Measurements from ENCODE around the gene DOCK2. TPM values are rescaled to one million over a fixed set of nuclear protein-coding genes. Genes with fewer than 3 reads are reported as not detected.
A peak's percentile ranks its signal among the peaks of the same experiment; 100 is the strongest.

DOCK2 gene
- polyA plus RNA-seq, 3 donors: 57.5 to 178 (median 115) TPM

GRCh38 chr5:169880012-169880663 lies 243.1 kb downstream of the DOCK2 start:
- Mint-ChIP-seq H3K4me1 (peaks cover 86% of the 10 kb centered on the region), H3K27me3 (ENCODE audit: low read depth in 3 of 3) (no peaks in the 10 kb centered on the region), H3K4me3 (peak overlapping the region; percentile 13 to 62), H3K27ac (peak overlapping the region; percentile 81 to 95 (median 91)), H3K9me3 (no peaks in the 10 kb centered on the region), H3K36me3 (peaks cover 38 to 48% of the 10 kb centered on the region in 2 donors)
- H3K36me3 ChIP-seq (replicated peaks in 1 of 2; ENCODE audit: control insufficient read depth in 1 of 2, insufficient read depth in 2 of 2, low read length in 2 of 2): peaks cover 10 to 21% of the 10 kb centered on the region in 2 donors
- peak overlapping the region; percentile 60 to 87 for H3K27ac ChIP-seq (ENCODE audit: low read depth in 1 of 2, low read length in 2 of 2)
- H2AFZ ChIP-seq (ENCODE audit: insufficient read depth, low read depth, low read length, poor library complexity, severe bottlenecking): peak overlapping the region; percentile 18
- H3K4me2 ChIP-seq (replicated peaks; ENCODE audit: extremely low read depth, low read length, poor library complexity, severe bottlenecking): peak overlapping the region; percentile 53
- peak in 2 of 3 donors; percentile 41 to 48 for DNase-seq
- H3K27me3 ChIP-seq (ENCODE audit: control insufficient read depth in 2 of 2, insufficient read depth in 2 of 2, low read length in 2 of 2): no peaks in the 10 kb centered on the region
- WGBS (ENCODE audit: insufficient coverage): 0% methylated on average over 2 of the region's 4 CpGs
- peaks cover 53% of the 10 kb centered on the region for H4K20me1 ChIP-seq (ENCODE audit: insufficient read depth, low read length)
- intact Hi-C loops (cut with micrococcal nuclease): no loop called here
- no peaks in the 10 kb centered on the region for H3K9me3 ChIP-seq (replicated peaks in 1 of 2; ENCODE audit: control insufficient read depth in 1 of 2, insufficient read depth in 1 of 2, low read length in 2 of 2)
- no peak for TF ChIP-seq CTCF (IDR thresholded peaks at IDR 0.05)
- peak overlapping the region; percentile 47 for H3K9ac ChIP-seq (ENCODE audit: insufficient read depth, low read length, poor library complexity, severe bottlenecking)
- H3K4me1 ChIP-seq (ENCODE audit: control insufficient read depth in 1 of 2, insufficient read depth in 2 of 2, low read length in 2 of 2): peaks cover 77 to 82% of the 10 kb centered on the region in 2 donors
- H3K79me2 ChIP-seq (ENCODE audit: insufficient read depth, low read length): peaks cover 87% of the 10 kb centered on the region
- peak overlapping the region in 2 of 3 experiments; percentile 19 to 42 for H3K4me3 ChIP-seq (replicated peaks in 1 of 3; ENCODE audit: low read depth in 2 of 3, low read length in 3 of 3)

- peaks cover 42 to 54% of the 10 kb centered on the region in 2 donors for H3K36me3 Mint-ChIP-seq
- peak overlapping the region in 1 of 3 experiments; percentile 42 for H3K4me3 ChIP-seq (replicated peaks in 1 of 3; ENCODE audit: low read depth in 2 of 3, low read length in 3 of 3)
- peak overlapping the region; percentile 81 to 95 (median 91) for H3K27ac Mint-ChIP-seq
These were observed 243.7 kb downstream of the DOCK2 start for GRCh38 chr5:169880785-169881184.

More at GRCh38 chr5:169880785-169881184, 243.7 kb downstream of the DOCK2 start:
- Histone ChIP-seq H2AFZ (ENCODE audit: insufficient read depth, low read depth, low read length, poor library complexity, severe bottlenecking) (peak overlapping the region; percentile 18), H3K79me2 (ENCODE audit: insufficient read depth, low read length) (peaks cover 89% of the 10 kb centered on the region), H3K27me3 (ENCODE audit: control insufficient read depth in 2 of 2, insufficient read depth in 2 of 2, low read length in 2 of 2) (no peaks in the 10 kb centered on the region), H3K9me3 (replicated peaks in 1 of 2; ENCODE audit: control insufficient read depth in 1 of 2, insufficient read depth in 1 of 2, low read length in 2 of 2) (no peaks in the 10 kb centered on the region), H3K27ac (ENCODE audit: low read depth in 1 of 2, low read length in 2 of 2) (peak overlapping the region; percentile 9 to 87), H3K4me1 (ENCODE audit: control insufficient read depth in 1 of 2, insufficient read depth in 2 of 2, low read length in 2 of 2) (peaks cover 71 to 76% of the 10 kb centered on the region in 2 donors), H4K20me1 (ENCODE audit: insufficient read depth, low read length) (peaks cover 57% of the 10 kb centered on the region), H3K4me2 (replicated peaks; ENCODE audit: extremely low read depth, low read length, poor library complexity, severe bottlenecking) (peak overlapping the region; percentile 53), H3K36me3 (replicated peaks in 1 of 2; ENCODE audit: control insufficient read depth in 1 of 2, insufficient read depth in 2 of 2, low read length in 2 of 2) (peaks cover 10 to 27% of the 10 kb centered on the region in 2 donors), H3K9ac (ENCODE audit: insufficient read depth, low read length, poor library complexity, severe bottlenecking) (peak overlapping the region; percentile 47)
- Mint-ChIP-seq H3K27me3 (ENCODE audit: low read depth in 3 of 3) (no peaks in the 10 kb centered on the region), H3K9me3 (no peaks in the 10 kb centered on the region), H3K4me1 (peaks cover 80% of the 10 kb centered on the region), H3K4me3 (peak overlapping the region in 1 of 2 donors; percentile 62)
- TF ChIP-seq CTCF (IDR thresholded peaks at IDR 0.05): no peak
- intact Hi-C loops (cut with micrococcal nuclease): no loop called here
- 90% methylated on average over 2 of the region's 2 CpGs for WGBS (ENCODE audit: insufficient coverage)
- DNase-seq: no peak

Data from CD14-positive monocyte (primary cell).